GM21447 (cell line): ENCODE measurements around the gene TMEM135.
"Not testable (repeated sequence)": the region's sequence is repeated elsewhere in the genome, so short reads cannot be mapped to it uniquely, and the experiment has no call there.

Source experiments
- ATAC-seq: cut with Tn5 transposase; IDR thresholded peaks from one replicate; pipeline ENCODE4 v1.9.1; 2021; ENCODE audit not compliant: unreplicated experiment

TMEM135 gene

DNA sequence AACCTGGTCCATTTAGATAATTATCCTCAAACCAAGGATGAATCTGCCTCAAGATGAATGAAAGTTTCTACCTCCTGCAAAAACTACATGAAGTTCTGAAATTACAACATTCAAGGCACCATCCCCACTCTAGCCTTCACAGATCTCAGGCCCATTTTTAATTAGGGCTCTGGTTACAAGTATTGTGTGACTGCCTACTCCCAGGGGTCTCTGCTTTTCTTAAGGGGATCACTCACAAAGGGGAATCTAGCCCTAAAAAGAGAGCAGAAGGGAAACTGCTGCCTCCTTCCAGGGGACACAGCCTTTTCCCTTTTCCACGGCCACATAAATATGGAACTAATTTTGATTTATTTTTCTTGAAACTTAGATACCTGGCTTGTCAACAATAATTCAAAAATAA, 17.4 kb upstream of the TMEM135 start:
- ATAC-seq: no peak

DNA sequence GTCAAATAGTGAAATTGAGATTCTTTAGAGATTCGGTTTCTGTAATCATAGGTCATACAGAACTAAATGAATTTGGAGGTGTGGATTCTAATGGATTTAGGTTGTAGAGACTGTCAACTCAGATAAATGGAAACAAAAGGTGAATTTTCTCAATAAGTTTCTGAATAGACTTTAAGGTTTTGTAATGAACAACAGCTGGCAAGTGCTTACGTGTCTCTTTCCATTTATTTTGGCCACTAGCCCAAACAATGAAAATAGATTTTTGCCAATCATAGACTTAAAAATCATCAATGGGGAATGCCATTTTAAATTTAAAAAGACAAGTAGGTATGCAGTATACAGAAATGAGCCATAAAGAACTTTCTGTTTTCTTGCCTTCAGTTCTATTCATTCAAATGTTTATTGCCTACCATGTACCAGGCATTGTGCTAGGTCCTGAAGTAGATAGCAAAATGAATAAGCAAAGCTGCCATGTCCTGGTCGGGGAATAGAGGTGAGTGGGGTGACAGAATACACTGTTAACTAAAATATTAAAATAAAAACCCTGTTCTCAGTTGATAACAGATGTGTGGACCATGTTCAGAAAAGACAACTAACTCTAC, 16.9 kb upstream of the TMEM135 start:
- ATAC-seq: no peak

DNA sequence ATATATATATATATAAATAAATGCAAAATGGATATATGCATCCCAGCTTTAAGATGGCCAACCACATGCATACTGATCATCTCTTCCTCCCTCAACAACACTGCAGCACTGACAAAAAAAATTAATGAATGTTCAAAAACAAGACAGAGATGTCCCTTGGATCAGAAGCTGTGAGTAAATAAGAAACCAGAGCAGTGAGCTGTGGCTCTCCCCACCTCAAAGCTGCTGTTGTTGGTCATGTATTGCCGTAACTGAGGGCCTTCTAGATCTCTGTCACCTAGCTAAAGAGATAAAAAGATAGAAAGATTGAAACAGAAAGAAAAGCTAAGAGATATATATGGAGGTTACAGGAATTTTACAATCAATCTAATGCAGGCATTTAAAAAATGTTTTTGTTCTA, 15.5 kb upstream of the TMEM135 start:
- peak; percentile 61 for ATAC-seq

DNA sequence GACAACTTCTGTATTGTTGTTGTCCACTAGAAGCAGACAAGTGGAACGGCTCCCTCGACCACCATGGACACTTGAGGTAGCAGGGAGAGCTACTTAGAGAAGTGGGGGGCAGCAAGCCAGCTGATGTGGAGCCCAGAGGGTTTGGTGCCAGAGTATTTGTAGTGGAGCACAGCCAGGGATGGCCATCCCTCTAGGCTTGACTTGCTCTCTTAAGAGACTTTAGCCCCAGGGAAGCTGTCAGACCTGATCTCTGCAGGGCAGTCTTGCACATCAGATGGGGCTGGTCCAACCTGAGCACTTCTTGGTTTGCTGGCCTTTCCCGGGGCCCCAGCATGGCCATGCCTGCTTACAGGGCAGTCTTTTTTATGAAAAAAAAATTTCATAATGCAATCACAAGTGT, 15.0 kb upstream of the TMEM135 start:
- no peak for ATAC-seq

DNA sequence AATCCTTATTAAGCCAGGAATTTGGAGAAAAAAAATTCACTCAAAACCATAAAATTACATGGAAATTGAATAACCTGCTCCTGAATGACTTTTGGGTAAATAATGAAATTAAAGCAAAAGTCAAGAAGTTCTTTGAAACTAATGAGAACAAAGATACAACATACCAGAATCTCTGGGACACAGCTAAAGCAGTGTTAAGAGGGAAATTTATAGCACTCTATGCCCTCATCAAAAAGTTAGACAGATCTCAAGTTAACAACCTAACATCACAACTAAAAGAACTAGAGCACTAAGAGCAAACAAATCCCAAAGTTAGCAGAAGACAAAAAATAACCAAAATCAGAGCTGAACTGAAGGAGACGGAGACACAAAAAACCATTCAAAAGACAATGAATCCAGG, 11.3 kb upstream of the TMEM135 start:
- ATAC-seq: not testable (repeated sequence)

DNA sequence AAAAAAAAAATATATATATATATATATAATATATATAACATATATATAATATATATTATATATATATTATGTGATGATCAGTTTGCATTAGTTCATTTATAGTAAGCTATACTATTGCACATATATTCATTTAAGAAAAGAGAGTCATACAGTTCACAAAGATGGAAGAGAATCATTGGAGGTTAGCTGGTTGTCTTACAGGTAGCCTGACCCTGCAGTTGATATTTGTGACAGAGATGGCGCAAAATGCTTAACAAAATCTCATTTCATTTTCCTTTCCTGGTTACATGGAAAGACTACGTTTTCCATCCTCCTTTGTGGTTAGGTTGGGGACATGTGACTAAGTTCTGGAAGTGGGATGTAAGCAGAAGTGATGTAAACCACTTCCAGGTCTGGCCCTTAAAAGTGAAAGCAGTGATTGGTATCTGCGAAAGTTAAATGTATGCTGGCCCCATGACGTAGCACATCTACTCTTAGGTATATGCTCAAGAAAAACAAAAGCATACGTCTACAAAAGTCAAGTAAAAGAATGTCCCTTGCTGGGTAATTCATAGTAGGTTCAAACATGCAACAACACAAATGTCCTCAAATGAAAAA, 7.2 kb upstream of the TMEM135 start:
- ATAC-seq: peak; percentile 57

DNA sequence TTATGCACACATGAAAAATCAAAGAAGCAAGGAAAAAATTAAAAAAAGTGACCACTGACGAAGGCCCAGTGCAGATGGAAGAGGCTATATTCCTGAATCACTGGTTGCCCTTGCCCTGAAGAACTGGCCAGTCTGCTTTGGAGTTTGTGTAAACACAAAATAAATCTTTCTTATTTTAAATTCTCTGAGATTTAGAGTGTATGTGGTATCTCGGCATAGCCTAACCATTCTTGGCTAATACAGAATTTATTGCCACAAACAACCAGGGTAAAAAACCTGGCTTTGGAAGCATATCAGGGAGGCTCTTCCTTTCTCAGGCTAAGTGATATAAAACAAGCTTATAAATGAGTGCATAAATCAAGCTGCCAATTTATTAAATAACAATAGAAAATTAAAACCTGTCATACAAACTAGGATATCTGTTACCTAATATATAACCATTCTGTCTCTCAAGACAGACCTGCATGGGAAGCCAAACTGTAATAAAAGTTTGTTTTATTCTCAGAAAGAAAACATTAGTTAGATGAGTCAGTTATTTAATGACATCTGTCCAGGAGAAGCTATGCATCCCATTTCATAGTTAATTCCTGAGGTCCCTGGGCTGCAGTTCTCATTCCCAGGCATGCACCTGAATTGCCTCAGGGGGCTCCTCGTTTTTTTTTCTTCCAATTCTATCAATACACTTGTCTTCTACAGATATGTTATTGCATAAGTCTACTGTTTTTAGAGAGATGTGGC, 6.1 kb upstream of the TMEM135 start:
- ATAC-seq: no peak

DNA sequence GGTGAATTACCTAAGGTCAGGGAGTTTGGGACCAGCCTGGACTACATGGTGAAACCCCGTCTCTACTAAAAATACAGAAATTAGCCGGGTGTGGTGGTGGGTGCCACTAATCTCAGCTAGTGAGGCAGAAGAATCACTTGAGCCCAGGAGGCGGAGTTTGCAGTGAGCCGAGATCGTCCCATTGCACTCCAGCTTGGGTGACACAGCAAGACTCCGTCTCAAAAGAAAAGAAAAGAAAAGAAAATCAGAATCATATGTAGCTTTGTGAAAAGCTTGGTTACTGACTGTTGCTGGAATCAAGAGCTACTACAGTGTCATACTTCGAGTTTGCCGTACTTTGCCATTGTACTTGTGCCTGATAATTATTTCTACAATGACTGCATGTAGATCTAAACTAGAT, 4.2 kb upstream of the TMEM135 start:
- ATAC-seq: no peak

DNA sequence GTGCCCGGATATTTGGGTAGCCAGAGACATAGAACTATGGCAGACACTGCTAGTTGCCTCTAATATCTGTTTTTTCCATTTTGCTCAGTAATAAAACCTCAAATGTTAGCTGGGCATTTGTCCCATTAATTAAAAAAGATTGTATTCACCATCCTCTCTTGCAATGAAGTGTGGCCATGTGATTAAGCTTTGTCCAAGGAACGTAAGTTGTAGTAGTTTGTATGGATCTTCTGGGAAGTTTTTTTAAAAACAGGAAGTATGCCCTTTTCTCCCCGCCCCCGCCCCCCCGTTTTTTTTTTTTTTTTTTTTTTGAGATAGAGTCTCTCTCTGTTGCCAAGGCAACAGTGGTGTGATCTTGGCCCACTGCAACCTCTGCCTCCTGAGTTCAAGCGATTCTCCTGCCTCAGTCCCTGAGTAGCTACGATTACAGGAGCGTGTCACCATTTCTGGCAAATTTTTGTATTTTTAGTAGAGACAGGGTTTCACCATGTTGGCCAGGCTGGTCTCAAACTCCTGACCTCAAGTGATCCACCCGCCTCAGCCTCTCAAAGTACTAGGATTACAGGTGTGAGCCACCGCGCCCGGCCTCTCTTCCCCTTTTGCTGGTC, 1.7 kb upstream of the TMEM135 start:
- ATAC-seq: no peak

DNA sequence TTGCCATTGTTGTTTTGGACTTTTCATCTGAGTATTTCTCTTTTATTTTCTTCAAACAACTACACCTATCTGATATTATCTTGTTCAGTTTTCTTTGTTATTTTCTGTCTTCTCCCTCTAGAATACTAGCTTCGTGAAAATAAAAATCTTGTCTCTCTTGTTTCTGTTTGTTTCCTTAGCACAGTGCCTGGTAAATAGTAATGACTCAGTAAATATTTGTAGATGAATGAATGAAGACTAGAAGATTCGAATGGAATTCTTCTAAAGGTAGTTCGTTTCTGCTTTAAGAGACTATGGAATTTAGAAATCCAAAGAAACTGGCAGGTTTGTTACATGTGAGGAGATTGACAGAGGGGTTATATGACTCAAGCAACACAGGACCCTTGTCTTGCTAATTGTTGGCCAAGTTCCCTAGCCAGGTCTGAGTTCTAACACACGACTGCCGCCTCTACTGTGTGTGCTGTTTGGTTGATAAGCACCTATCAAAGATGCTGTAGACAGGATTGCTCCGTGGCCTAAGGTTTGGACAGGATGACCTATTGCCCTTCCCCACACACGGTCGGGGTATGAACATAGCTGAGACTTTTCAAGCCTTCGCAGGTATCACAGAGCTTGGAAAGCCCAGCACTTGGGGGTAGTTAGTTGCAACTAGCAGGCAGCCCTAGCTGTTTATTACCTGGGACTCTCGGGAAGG, 831 bp upstream of the TMEM135 start:
- ATAC-seq: peak; percentile 11

DNA sequence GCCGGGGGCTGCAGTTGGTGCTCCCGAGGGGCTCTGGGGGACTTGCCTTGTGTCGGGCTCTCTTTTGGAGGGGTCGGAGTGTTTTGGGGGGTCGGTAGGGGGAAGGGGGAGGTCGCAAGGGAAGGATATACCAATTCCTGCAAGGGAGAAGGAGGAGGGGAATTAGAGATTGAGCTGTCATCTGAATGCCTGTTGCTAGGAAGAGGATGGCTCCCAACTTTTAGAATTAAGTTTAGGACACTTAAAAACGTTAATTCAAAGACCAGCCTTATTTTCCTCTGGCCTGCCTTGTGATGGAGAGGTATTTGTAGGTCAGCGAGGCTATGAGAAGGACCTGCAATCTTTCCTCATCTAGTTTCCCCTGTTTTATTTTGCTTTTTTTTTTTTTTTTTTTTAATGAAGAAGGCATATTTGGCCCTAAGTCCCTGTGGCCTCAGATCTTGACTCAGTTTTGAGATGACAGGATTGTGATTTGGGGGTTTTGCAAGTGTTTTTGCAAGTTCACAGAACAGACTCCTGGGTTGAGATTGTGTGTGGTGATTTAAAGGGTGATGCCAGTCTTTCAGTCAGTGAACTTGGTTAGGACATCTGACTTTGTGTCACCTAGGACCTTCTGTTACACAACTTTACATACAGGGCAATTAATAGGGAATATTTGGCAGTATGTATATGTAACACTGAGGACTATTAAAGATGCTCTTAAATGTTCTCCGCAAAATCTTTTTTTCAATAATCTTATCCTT, 672 bp downstream of the TMEM135 start:
- no peak for ATAC-seq

DNA sequence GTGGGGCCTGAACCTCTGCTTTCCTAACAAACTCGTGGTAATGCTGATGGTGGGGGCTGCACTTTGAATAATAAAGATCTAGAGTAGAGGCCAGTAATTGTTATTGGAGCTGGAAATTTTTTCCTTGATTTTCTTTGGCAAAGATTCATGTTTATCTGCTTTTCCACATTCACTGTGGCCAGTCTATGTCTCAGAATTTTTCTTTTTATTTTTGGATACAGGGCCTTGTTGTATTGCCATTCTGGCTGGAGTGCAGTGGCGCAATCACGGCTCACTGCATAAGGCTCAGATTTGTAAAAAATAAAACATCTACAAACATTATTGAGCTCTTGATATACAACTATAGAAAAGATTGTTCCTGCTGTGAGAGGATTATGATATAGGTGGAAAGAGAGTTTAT, 1.6 kb downstream of the TMEM135 start:
- ATAC-seq: no peak

DNA sequence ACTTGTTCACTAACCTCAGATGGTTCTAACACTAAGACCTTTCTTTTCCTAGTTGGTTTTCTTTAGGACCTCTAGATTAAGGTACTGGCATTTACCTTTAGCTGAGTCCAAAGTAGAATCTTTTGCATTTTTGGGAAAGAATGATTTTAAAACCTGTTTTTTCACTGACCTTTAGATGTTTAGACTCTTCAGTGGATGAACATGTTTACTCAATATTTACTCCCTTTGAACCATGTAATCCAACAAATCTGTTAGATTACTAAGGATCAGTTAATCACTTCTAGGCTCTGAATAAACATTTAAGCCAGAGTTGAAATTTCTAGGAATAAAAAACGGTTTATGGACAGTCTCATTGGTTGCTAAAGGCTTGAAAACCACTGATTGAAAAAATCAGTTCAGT, 6.2 kb downstream of the TMEM135 start:
- no peak for ATAC-seq

DNA sequence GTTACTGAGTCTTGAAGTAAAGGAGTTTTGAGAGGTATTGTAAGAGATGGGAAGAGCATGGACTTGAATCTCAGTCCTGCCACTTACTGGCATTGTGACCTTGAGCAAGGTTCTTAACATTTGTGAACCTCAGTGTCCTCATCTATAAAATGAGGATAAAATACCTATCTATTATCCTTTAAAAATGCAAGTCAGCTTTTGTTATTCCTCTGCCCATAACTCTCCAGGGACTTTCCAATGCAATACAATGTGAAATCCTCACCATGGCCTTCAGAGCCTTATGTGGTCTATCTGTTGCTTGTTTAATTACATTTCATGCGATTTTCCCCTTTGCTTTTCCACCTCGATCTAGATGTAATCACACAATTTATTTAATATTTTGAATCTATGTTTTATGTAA, 9.1 kb downstream of the TMEM135 start:
- ATAC-seq: no peak

DNA sequence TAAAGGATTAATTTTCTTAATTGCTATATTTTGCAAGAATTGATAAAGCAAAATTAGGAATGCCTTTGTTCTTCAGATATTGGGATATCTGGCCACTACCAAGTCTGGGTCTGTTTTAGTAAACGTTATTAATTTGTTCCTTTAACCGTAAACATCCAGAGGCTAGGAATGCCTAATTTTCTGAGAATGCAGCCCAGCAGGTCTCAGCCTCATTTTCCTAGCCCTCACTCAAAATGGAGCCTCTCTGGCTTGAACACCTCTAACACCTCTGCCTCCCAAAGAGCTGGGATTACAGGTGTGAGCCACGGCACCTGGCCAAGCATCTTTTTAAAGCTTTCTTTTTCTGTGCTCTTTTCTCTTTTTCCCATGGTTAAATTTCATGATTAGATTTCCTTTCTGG, 18.4 kb downstream of the TMEM135 start:
- ATAC-seq: no peak

DNA sequence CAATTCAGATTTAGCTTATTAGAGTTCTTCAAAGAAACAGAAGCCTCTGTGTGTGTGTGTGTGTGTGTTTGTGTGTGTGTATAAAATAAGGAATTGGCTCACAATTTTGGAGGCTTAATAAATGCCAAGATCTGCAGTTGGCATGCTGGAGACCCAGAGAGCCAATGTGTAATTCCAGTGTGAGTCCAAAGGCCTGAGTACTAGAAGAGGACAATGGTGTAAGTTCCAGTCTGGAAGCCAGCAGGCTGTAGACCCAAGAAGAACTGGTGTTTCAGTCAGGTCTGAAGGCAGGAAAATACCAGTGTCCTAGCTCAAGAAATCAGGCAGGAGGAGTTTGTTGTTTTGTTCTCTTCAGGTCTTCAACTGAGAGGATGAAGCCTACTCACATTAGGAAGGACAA, 20.0 kb downstream of the TMEM135 start:
- ATAC-seq: no peak

DNA sequence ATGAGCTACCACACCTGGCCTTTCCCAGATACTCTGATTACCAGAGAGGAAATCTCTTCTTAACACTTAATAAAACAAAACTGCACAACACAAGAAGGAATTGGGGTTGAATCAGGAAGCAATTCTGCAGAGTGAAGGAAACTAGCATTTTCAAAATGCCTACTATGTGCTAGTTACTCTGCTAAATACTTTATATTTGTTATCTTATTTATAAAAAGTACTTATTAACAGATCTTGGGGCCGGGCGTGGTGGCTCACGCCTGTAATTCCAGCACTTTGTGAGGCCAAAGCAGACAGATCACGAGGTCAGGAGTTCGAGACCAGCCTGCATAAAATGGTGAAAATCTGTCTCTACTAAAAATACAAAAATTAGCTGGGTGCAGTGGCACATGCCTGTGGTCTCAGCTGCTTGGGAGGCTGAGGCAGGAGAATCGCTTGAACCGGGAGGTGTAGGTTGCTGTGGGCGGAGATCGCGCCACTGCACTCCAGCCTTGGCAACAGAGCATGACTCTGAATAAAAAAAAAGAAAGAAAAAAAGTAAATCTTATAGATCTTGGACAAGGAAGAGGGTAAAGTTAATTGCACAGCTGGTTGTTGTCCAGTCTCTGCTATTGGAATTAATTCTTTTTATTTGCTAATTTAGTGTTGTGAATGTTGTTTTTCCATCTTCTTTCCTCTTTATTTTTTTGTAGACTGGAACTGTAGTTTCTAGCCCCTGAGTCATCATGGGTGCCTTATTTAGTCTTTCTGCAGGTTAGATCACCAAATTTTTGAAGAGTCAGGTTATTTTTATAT, 22.1 kb downstream of the TMEM135 start:
- ATAC-seq: no peak

DNA sequence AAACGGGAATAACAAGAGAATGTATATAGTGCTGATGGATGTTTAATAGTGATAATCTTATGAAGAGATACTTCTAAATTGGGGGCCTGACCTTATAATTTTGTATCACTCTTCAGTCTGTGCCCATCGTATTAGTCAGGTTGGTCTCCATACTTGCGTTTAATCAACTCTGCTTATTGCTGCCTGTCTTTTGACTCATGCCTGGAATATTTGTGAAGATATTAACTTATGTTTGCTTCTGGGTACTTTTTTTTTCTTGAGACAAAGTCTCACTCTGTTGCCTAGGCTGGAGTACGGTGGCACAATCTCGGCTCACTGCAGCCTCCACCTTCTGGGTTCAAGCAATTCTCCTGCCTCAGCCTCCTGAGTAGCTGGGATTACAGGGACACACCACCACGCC, 24.0 kb downstream of the TMEM135 start:
- no peak for ATAC-seq

DNA sequence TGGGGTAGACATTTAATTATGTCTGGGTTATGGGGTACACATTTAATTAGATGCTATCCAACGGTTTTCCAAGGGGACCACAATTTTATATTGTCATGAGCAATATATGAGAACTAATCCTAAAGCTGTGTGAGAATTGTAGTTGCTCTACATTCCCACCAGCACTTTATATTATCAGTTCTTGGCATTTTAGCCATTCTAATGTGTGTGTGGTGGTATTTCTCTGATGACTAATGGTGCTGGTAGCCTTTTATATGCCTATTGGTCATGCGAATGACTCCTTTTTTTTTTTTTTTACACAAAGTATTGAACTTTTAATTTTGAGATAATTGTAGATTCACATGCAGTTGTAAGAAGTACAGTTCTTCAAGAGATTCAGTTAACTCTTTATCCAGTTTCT, 26.2 kb downstream of the TMEM135 start:
- ATAC-seq: no peak

DNA sequence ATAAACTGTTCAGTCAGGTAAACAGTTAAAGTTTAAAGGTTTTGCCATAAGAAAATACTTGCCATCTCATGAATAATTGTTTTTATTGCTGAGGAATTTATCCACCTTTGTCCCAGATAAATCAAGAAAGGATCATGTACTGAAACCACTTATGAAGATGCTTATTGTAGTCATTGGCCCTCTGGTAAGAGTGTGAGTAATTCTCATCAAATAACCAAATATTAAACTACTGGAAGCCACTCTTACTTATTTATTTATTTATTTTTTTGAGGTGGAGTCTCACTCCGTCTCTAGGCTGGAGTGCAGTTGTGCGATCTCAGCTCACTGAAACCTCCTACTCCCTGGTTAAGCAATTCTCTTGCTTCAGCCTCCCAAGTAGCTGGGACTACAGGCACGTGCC, 35.1 kb downstream of the TMEM135 start:
- no peak for ATAC-seq
